Measurements from ENCODE around the gene PAK5.

The PAK5 gene

DNA sequence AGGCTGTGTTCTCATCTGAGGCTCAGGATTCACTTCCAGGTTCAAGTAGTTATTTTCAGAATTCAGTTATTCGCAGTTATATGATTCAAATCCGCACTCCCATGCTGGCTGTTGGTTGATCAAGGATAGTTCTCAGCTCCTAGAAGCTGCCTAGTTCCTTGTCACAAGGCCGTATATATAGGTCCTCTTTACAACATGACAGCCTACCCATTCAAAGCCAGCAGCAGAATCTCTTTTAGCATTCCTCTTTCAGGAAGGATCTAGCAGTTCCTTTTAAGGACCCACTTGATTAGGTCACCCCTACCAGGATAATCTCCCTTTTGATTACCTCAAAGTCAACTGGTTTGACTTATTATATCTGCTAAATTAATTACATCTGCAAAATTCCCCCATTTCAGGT, 348.2 kb downstream of the PAK5 start:
- no peak for DNase-seq (ENCODE audit: extremely low read depth, low read depth)
- TF ChIP-seq CTCF (IDR thresholded peaks at IDR 0.05; ENCODE audit: low read depth, low read length, missing control alignments), result no peak
- no peak overlapping the region for H3K4me3 ChIP-seq (replicated peaks; ENCODE audit: low read depth, low read length)

- TF ChIP-seq CTCF (IDR thresholded peaks at IDR 0.05; ENCODE audit: low read depth, low read length, missing control alignments), result no peak
- no peak overlapping the region for H3K4me3 ChIP-seq (replicated peaks; ENCODE audit: low read depth, low read length)
- DNase-seq (ENCODE audit: extremely low read depth, low read depth), result no peak
Measured at GRCh38 chr20:9490161-9490560, 348.7 kb downstream of the PAK5 start.

DNA sequence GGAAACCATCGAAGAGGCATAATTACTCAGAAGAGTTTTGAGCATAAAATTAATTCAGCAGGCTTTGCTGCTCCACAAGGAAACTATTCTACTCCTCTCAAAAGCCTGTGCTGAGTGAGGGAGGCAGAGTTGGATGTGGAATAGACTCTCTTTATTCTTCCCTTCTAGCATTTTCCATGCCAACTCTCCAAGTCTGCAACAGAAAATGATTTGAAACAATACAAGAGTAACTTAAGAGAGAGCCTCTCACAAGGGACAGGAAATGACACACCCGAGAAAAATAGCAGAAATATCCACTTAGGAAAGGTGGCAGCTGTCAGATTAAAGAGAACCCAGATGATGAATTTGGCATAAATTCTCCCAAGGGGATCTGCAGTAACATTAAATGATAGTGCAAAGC, 350.8 kb downstream of the PAK5 start:
- TF ChIP-seq CTCF (IDR thresholded peaks at IDR 0.05; ENCODE audit: low read depth, low read length, missing control alignments), result no peak

More for the DNA sequence above, 350.8 kb downstream of the PAK5 start:
- no peak overlapping the region for H3K4me3 ChIP-seq (replicated peaks; ENCODE audit: low read depth, low read length)
- DNase-seq (ENCODE audit: extremely low read depth, low read depth), result no peak
